Type B pancreatic cell (in vitro differentiated cells): ENCODE measurements around the gene TEP1. TPM values are rescaled to one million over a fixed set of nuclear protein-coding genes. Genes with fewer than 3 reads are reported as not detected.

Source experiments
- DNase-seq: peaks from one replicate; pipeline ENCODE4 v3.0.0; 2021; ENCODE audit warnings: mixed read lengths; ENCODE audit not compliant: unreplicated experiment; ENCODE audit errors: extremely low spot score
- H3K27ac Mint-ChIP-seq: 2 replicates; pipeline ENCODE4 v1.8.0; 2021; ENCODE audit warnings: mild to moderate bottlenecking, mixed read lengths
- H3K27me3 Mint-ChIP-seq: 2 replicates; pipeline ENCODE4 v1.8.0; 2021; ENCODE audit warnings: mixed read lengths
- H3K36me3 Mint-ChIP-seq: 2 replicates; pipeline ENCODE4 v1.8.0; 2021; ENCODE audit warnings: mixed read lengths
- H3K4me1 Mint-ChIP-seq: one replicate; pipeline ENCODE4 v1.8.0; 2021; ENCODE audit warnings: mixed read lengths; ENCODE audit not compliant: unreplicated experiment
- H3K4me3 Mint-ChIP-seq: 2 replicates; pipeline ENCODE4 v1.8.0; 2021; ENCODE audit warnings: mild to moderate bottlenecking, mixed read lengths
- H3K9me3 Mint-ChIP-seq: 2 replicates; pipeline ENCODE4 v1.8.0; 2021; ENCODE audit warnings: mixed read lengths
- CTCF ChIP-seq: fragments of 200-600 bp; sonication (generic); conservative IDR thresholded peaks from 2 replicates; pipeline ENCODE4 v1.5.0; 2021; ENCODE audit warnings: antibody characterized with exemption, mild to moderate bottlenecking
- total RNA-seq: library from RNA; stranded (reverse); gene quantifications from 2 replicates; pipeline ENCODE4 v1.2.1, GENCODE V29; 2021; ENCODE audit warnings: low replicate concordance

Gene TEP1
- total RNA-seq, 1 donor from 2014 or later, result 23.1 TPM

- no peak for DNase-seq
- Mint-ChIP-seq H3K27me3 (no peaks in the 10 kb centered on the region), H3K27ac (peak overlapping the region; percentile 81), H3K4me3 (peak overlapping the region; percentile 53), H3K9me3 (no peaks in the 10 kb centered on the region), H3K36me3 (peaks cover 18% of the 10 kb centered on the region), H3K4me1 (peaks cover 22% of the 10 kb centered on the region)
- TF ChIP-seq CTCF, result peak; percentile 89
These were observed 86.1 kb downstream of the TEP1 start for GRCh38 chr14:20327005-20327869.

DNA sequence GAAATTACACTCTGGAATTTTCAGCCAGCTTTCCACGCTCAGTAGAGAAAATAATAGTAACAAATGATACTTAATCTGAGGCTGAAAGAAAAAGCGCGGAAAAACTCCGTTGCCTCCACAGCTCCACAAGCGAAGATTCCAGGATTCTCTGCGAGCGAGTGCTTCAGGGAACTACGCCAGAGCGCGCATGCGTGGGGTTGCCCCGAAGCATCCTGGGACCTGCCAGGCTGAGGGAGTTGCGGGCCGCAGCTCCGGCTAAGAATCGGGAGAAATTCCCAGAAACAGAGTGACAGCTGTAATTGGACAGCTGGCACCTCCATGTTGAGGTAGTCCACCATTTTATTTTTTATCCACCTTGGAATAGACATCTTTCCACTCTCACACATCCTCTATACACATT lies 95.6 kb downstream of the TEP1 start:
- peaks cover 30% of the 10 kb centered on the region for H3K36me3 Mint-ChIP-seq
- DNase-seq, result no peak
- no peaks in the 10 kb centered on the region for H3K9me3 Mint-ChIP-seq
- no peaks in the 10 kb centered on the region for H3K27me3 Mint-ChIP-seq
- H3K27ac Mint-ChIP-seq, result no peak overlapping the region
- TF ChIP-seq CTCF, result no peak
- no peaks in the 10 kb centered on the region for H3K4me1 Mint-ChIP-seq
- H3K4me3 Mint-ChIP-seq, result no peak overlapping the region

Other genes starting within 250 kb of the TEP1 start
- not detected in 2 replicates for gene OR11G2, start 222.6 kb downstream of the TEP1 start, total RNA-seq
- not detected in 2 replicates for gene OR11H6, start 189.8 kb downstream of the TEP1 start, total RNA-seq
- gene OR11H7, start 184.5 kb downstream of the TEP1 start, total RNA-seq, result not detected in 2 replicates
- not detected in 2 replicates for gene OR11H4, start 174.2 kb downstream of the TEP1 start, total RNA-seq
- gene TTC5, start 107.5 kb downstream of the TEP1 start, total RNA-seq, result 21.0 and 26.3 TPM in 2 replicates
- 76.5 and 95.9 TPM in 2 replicates for gene CCNB1IP1, start 80.2 kb downstream of the TEP1 start, total RNA-seq
- gene PARP2, start 69.9 kb downstream of the TEP1 start, total RNA-seq, result 25.5 and 36.3 TPM in 2 replicates
- not detected in 2 replicates for gene KLHL33, start 22.7 kb upstream of the TEP1 start, total RNA-seq
- gene OSGEP, start 41.3 kb upstream of the TEP1 start, total RNA-seq, result 37.4 and 57.1 TPM in 2 replicates
- 228 and 319 TPM in 2 replicates for gene APEX1, start 41.7 kb upstream of the TEP1 start, total RNA-seq
- gene PIP4P1, start 47.9 kb upstream of the TEP1 start, total RNA-seq, result 38.4 and 44.8 TPM in 2 replicates
- 36.9 and 66.3 TPM in 2 replicates for gene PNP, start 55.9 kb upstream of the TEP1 start, total RNA-seq
- gene RNASE10, start 92.0 kb upstream of the TEP1 start, total RNA-seq, result 0.88 and 0.94 TPM in 2 replicates
- gene RNASE9, start 147.5 kb upstream of the TEP1 start, total RNA-seq, result not detected in 2 replicates
- gene RNASE11, start 174.5 kb upstream of the TEP1 start, total RNA-seq, result not detected in 2 replicates
- not detected in 2 replicates for gene RNASE12, start 177.9 kb upstream of the TEP1 start, total RNA-seq
- gene OR6S1, start 228.2 kb upstream of the TEP1 start, total RNA-seq, result not detected in 2 replicates